GM23338 (cell line): ENCODE results near the gene ST6GALNAC6. TPM values are rescaled to one million over a fixed set of nuclear protein-coding genes. Genes with fewer than 3 reads are reported as not detected.

Experiments
- ATAC-seq: fragments of 200-7000 bp; cut with Tn5 transposase; 3 replicates; pipeline ENCODE4 v1.9.1; 2020
- DNase-seq: peaks from one replicate; pipeline ENCODE4 v3.0.0-alpha.2; 2015; ENCODE audit warnings: low spot score
- H2AFZ ChIP-seq: fragments of 200-600 bp; sonication (generic); 2 replicates; pipeline ENCODE4 v1.8.0; 2016; ENCODE audit warnings: antibody characterized with exemption, mild to moderate bottlenecking, moderate library complexity
- H3F3A ChIP-seq: fragments of 200-600 bp; sonication (generic); replicated peaks from 2 replicates; pipeline ENCODE4 v1.8.0; 2017; ENCODE audit warnings: antibody characterized with exemption, mixed run types, low read depth
- H3K27ac ChIP-seq: fragments of 200-600 bp; sonication (generic); 2 replicates; pipeline ENCODE4 v1.6.1; 2016; ENCODE audit warnings: low read depth
- H3K27me3 ChIP-seq: fragments of 200-600 bp; sonication (generic); 2 replicates; pipeline ENCODE4 v1.8.0; 2016; ENCODE audit warnings: mild to moderate bottlenecking, mixed run types, moderate library complexity; ENCODE audit not compliant: insufficient read depth
- H3K36me3 ChIP-seq: fragments of 200-600 bp; sonication (generic); 2 replicates; pipeline ENCODE4 v1.8.0; 2016; ENCODE audit warnings: mild to moderate bottlenecking; ENCODE audit not compliant: insufficient read depth
- H3K4me1 ChIP-seq: fragments of 200-600 bp; sonication (generic); 2 replicates; pipeline ENCODE4 v1.8.0; 2016; ENCODE audit warnings: mild to moderate bottlenecking, moderate library complexity; ENCODE audit not compliant: insufficient read depth
- H3K4me2 ChIP-seq: fragments of 200-600 bp; sonication (generic); 2 replicates; pipeline ENCODE4 v1.7.1; 2017; ENCODE audit warnings: mixed run types
- H3K4me3 ChIP-seq: fragments of 200-600 bp; sonication (generic); 2 replicates; pipeline ENCODE4 v1.6.1; 2016; ENCODE audit warnings: mixed run types
- H3K79me2 ChIP-seq: fragments of 200-600 bp; sonication (generic); replicated peaks from 2 replicates; pipeline ENCODE4 v1.8.0; 2017; ENCODE audit warnings: mild to moderate bottlenecking; ENCODE audit not compliant: insufficient read depth
- H3K9me2 ChIP-seq: fragments of 200-600 bp; sonication (generic); 2 replicates; pipeline ENCODE4 v1.8.0; 2017; ENCODE audit not compliant: insufficient read depth
- H4K20me1 ChIP-seq: fragments of 200-600 bp; sonication (generic); replicated peaks from 2 replicates; pipeline ENCODE4 v1.8.0; 2017; ENCODE audit warnings: mild to moderate bottlenecking; ENCODE audit not compliant: insufficient read depth
- H3K27ac Mint-ChIP-seq: 2 replicates; pipeline ENCODE4 v1.8.0; 2020; ENCODE audit warnings: inconsistent platforms, mild to moderate bottlenecking, moderate library complexity, mixed read lengths
- H3K27me3 Mint-ChIP-seq: 3 replicates; pipeline ENCODE4 v1.8.0; 2022; ENCODE audit warnings: low read depth, mild to moderate bottlenecking, moderate library complexity, mixed read lengths, inconsistent platforms; ENCODE audit not compliant: insufficient read depth, poor library complexity
- H3K36me3 Mint-ChIP-seq: 3 replicates; pipeline ENCODE4 v1.8.0; 2021; ENCODE audit warnings: low read depth, mild to moderate bottlenecking, inconsistent platforms, moderate library complexity, mixed read lengths
- H3K4me1 Mint-ChIP-seq: 3 replicates; pipeline ENCODE4 v1.8.0; 2020; ENCODE audit warnings: mild to moderate bottlenecking, inconsistent platforms, mixed read lengths
- H3K4me3 Mint-ChIP-seq: 3 replicates; pipeline ENCODE4 v1.8.0; 2021; ENCODE audit warnings: moderate library complexity, mild to moderate bottlenecking, inconsistent platforms, mixed read lengths
- H3K9me3 Mint-ChIP-seq: 3 replicates; pipeline ENCODE4 v1.8.0; 2020; ENCODE audit warnings: moderate library complexity, mild to moderate bottlenecking, inconsistent platforms, mixed read lengths
- JUNB ChIP-seq: IDR thresholded peaks from one replicate; pipeline ENCODE4 v1.6.1; 2016; ENCODE audit warnings: antibody characterized with exemption; ENCODE audit not compliant: unreplicated experiment
- REST ChIP-seq: IDR thresholded peaks from one replicate; pipeline ENCODE4 v1.6.1; 2018; ENCODE audit warnings: antibody characterized with exemption; ENCODE audit not compliant: unreplicated experiment
- ZNF331 ChIP-seq: fragments of 250-450 bp; sonication (Bioruptor Pico); IDR thresholded peaks from 2 replicates; pipeline ENCODE4 v1.5.0; 2020; ENCODE audit warnings: low read depth, mild to moderate bottlenecking, moderate library complexity
- polyA plus RNA-seq: library from polyadenylated mRNA; unstranded; fragments of >200 nt; fragmentation: Nextera tagmentation; extraction: Ambion mirVana; gene quantifications from 2 replicates; pipeline ENCODE4 v1.2.1, GENCODE V29; 2016
- total RNA-seq: library from RNA; depleted of rRNA; stranded (reverse); fragments of >200 nt; shearing (Covaris generic); gene quantifications from 2 replicates; pipeline ENCODE4 v1.2.3, GENCODE V29; 2014
- TF ChIP-seq, protein P1 (sequence below): fragments of 250-450 bp; sonication (Bioruptor Pico); IDR thresholded peaks from 2 replicates; pipeline ENCODE4 v1.5.0; 2020; ENCODE audit warnings: mild to moderate bottlenecking, moderate library complexity

The ST6GALNAC6 gene
- total and polyA plus RNA-seq, 2 experiments from 2014 or later = 20.7 to 39.2 TPM

DNA sequence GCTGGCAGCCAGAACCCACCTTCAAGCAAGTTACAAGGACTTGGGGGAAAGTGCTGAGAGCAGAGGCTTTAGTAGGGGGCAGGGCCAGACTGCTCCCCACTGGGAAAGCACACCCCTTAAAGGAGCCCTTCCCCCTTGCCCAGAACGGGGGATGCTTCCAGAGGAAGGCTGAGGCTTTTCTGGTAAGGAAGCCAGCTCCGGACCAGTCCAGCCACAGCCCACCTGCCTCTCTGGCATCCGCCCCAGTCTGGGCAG is 42.5 kb upstream of the ST6GALNAC6 start (continued):
- TF ChIP-seq, protein P1, sequence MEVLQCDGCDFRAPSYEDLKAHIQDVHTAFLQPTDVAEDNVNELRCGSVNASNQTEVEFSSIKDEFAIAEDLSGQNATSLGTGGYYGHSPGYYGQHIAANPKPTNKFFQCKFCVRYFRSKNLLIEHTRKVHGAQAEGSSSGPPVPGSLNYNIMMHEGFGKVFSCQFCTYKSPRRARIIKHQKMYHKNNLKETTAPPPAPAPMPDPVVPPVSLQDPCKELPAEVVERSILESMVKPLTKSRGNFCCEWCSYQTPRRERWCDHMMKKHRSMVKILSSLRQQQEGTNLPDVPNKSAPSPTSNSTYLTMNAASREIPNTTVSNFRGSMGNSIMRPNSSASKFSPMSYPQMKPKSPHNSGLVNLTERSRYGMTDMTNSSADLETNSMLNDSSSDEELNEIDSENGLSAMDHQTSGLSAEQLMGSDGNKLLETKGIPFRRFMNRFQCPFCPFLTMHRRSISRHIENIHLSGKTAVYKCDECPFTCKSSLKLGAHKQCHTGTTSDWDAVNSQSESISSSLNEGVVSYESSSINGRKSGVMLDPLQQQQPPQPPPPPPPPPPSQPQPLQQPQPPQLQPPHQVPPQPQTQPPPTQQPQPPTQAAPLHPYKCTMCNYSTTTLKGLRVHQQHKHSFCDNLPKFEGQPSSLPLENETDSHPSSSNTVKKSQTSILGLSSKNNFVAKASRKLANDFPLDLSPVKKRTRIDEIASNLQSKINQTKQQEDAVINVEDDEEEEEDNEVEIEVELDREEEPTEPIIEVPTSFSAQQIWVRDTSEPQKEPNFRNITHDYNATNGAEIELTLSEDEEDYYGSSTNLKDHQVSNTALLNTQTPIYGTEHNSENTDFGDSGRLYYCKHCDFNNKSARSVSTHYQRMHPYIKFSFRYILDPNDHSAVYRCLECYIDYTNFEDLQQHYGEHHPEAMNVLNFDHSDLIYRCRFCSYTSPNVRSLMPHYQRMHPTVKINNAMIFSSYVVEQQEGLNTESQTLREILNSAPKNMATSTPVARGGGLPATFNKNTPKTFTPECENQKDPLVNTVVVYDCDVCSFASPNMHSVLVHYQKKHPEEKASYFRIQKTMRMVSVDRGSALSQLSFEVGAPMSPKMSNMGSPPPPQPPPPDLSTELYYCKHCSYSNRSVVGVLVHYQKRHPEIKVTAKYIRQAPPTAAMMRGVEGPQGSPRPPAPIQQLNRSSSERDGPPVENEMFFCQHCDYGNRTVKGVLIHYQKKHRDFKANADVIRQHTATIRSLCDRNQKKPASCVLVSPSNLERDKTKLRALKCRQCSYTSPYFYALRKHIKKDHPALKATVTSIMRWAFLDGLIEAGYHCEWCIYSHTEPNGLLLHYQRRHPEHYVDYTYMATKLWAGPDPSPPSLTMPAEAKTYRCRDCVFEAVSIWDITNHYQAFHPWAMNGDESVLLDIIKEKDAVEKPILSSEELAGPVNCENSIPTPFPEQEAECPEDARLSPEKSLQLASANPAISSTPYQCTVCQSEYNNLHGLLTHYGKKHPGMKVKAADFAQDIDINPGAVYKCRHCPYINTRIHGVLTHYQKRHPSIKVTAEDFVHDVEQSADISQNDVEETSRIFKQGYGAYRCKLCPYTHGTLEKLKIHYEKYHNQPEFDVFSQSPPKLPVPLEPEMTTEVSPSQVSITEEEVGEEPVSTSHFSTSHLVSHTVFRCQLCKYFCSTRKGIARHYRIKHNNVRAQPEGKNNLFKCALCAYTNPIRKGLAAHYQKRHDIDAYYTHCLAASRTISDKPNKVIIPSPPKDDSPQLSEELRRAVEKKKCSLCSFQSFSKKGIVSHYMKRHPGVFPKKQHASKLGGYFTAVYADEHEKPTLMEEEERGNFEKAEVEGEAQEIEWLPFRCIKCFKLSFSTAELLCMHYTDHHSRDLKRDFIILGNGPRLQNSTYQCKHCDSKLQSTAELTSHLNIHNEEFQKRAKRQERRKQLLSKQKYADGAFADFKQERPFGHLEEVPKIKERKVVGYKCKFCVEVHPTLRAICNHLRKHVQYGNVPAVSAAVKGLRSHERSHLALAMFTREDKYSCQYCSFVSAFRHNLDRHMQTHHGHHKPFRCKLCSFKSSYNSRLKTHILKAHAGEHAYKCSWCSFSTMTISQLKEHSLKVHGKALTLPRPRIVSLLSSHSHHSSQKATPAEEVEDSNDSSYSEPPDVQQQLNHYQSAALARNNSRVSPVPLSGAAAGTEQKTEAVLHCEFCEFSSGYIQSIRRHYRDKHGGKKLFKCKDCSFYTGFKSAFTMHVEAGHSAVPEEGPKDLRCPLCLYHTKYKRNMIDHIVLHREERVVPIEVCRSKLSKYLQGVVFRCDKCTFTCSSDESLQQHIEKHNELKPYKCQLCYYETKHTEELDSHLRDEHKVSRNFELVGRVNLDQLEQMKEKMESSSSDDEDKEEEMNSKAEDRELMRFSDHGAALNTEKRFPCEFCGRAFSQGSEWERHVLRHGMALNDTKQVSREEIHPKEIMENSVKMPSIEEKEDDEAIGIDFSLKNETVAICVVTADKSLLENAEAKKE (CRISPR knock-in tag) = no peak

DNA sequence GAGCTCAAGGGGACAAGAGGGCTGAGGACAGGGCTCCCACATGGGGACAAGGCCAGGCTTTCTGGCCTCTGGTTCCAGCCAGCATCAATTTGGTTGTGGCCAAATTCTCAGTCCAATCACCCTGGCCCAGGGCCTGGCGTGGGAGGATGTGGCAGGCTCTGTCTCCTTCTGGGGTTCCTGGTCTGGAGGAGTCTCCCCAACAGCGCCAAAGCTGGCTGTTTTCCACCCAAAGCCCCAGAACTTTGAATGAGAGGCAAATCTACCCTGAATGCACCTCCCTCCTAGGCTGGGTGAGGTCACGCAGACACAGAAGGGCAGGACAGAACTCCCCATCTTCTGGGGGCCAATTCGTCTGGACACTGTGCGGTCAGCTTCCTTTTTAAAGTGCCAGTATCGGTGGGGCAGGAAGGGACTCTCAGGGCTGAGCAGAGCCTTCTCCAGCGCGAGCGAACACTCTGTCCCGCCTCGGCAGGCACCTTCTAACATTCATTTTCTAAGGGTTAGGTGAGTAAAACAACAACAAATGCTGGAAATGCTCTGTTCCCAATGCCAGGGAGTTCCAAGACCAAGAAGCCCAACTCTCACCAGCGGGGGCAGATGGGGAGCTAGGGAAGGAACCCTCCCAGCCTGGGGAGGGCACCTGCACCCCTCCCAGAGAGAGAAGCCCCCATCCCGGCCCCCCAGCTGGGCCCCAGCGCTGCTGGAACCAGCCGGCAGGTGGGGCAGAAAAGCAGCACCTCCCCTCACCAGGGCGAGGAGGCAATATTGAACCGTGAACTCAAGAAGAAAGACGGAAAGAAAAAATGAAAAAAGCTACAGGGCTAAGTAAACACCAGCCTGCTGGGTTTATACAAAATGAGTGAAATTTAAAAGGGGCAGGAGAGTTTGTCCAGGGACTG is 41.9 kb upstream of the ST6GALNAC6 start:
- H3K27ac ChIP-seq = 0 out of 2 replicates have a peak overlapping the region, but pooled peaks have one; percentile 32
- H3K9me2 ChIP-seq = no peaks in the 10 kb centered on the region
- ATAC-seq (no peak), DNase-seq (no peak)
- peak overlapping the region; percentile 20; the same call in 1 of the 2 replicates for H3K4me2 ChIP-seq
- Mint-ChIP-seq H3K4me3 (peak overlapping the region; percentile 52; the same call in 1 of the 3 replicates), H3K27ac (peak overlapping the region; percentile 81; the same call in 1 of the 2 replicates), H3K36me3 (peaks cover 29% of the 10 kb centered on the region), H3K4me1 (peaks cover 49% of the 10 kb centered on the region), H3K27me3 (peaks cover 39% of the 10 kb centered on the region), H3K9me3 (no peaks in the 10 kb centered on the region; the same call in 1 of the 3 replicates)
- H3F3A ChIP-seq = peaks cover 24% of the 10 kb centered on the region
- H3K36me3 ChIP-seq = no peaks in the 10 kb centered on the region
- H3K4me3 ChIP-seq = no peak overlapping the region
- H4K20me1 ChIP-seq = no peaks in the 10 kb centered on the region; the same call in 1 of the 2 replicates
- H3K79me2 ChIP-seq = peaks cover 7% of the 10 kb centered on the region
- H2AFZ ChIP-seq = no peak overlapping the region
- H3K4me1 ChIP-seq = peaks cover 32% of the 10 kb centered on the region
- H3K27me3 ChIP-seq = no peaks in the 10 kb centered on the region
- TF ChIP-seq REST (no peak), ZNF331 (CRISPR knock-in tag) (no peak), JUNB (no peak)
